CD14-positive monocyte (primary cell): ENCODE results near the gene IPMK. TPM values are rescaled to one million over a fixed set of nuclear protein-coding genes. Genes with fewer than 3 reads are reported as not detected.

Experiments
- DNase-seq, 3 donors: peaks; one replicate each; pipeline ENCODE4 v3.0.0-alpha.2; 2011 to 2022
- H2AFZ ChIP-seq: 2 replicates; pipeline ENCODE4 v1.6.0; 2012; ENCODE audit warnings: mild to moderate bottlenecking, low read depth, low read length, inconsistent platforms; ENCODE audit not compliant: insufficient read depth, poor library complexity, severe bottlenecking
- H3K27ac ChIP-seq, 2 donors: 1 replicate in 1 of 2; 2 replicates in 1 of 2; pipeline ENCODE4 v1.5.1; 2012 to 2013; ENCODE audit warnings: low read length in 2 of 2, control low read depth in 1 of 2, inconsistent platforms in 1 of 2, low read depth in 1 of 2, mild to moderate bottlenecking in 1 of 2
- H3K27me3 ChIP-seq, 2 donors: one replicate each; pipeline versions ENCODE4 v1.6.0 to v1.6.1; 2011 to 2013; ENCODE audit warnings: low read length in 2 of 2; ENCODE audit not compliant: control insufficient read depth in 2 of 2, insufficient read depth in 2 of 2
- H3K36me3 ChIP-seq, 2 donors: replicated peaks in 1 of 2; 1 replicate in 1 of 2; 2 replicates in 1 of 2; pipeline versions ENCODE4 v1.5.1 to v1.6.1; 2012 to 2013; ENCODE audit warnings: low read length in 2 of 2, control low read depth in 1 of 2, inconsistent platforms in 1 of 2, mild to moderate bottlenecking in 1 of 2; ENCODE audit not compliant: insufficient read depth in 2 of 2, control insufficient read depth in 1 of 2
- H3K4me1 ChIP-seq, 2 donors: 1 replicate in 1 of 2; 2 replicates in 1 of 2; pipeline versions ENCODE4 v1.5.1 to v1.6.1; 2012 to 2013; ENCODE audit warnings: low read length in 2 of 2, control low read depth in 1 of 2, inconsistent platforms in 1 of 2, mild to moderate bottlenecking in 1 of 2, moderate library complexity in 1 of 2; ENCODE audit not compliant: insufficient read depth in 2 of 2, control insufficient read depth in 1 of 2
- H3K4me2 ChIP-seq: replicated peaks from 2 replicates; pipeline ENCODE3; 2012; ENCODE audit warnings: low read length, moderate library complexity, mild to moderate bottlenecking; ENCODE audit not compliant: poor library complexity, severe bottlenecking; ENCODE audit errors: extremely low read depth
- H3K4me3 ChIP-seq, 3 experiments: fragments of 200-600 bp in 1 of 3; sonication (generic) in 1 of 3; replicated peaks in 1 of 3; 1 replicate in 2 of 3; 2 replicates in 1 of 3; pipeline ENCODE4 v1.5.1; 2011 to 2013; ENCODE audit warnings: low read length in 3 of 3, mild to moderate bottlenecking in 3 of 3, control low read depth in 2 of 3, low read depth in 2 of 3, inconsistent platforms in 1 of 3, moderate library complexity in 1 of 3
- H3K79me2 ChIP-seq: 2 replicates; pipeline ENCODE4 v1.6.0; 2012; ENCODE audit warnings: mild to moderate bottlenecking, control low read depth, inconsistent platforms, low read length, moderate library complexity; ENCODE audit not compliant: insufficient read depth
- H3K9ac ChIP-seq: 2 replicates; pipeline ENCODE4 v1.6.0; 2017; ENCODE audit warnings: low read length, mild to moderate bottlenecking; ENCODE audit not compliant: insufficient read depth, poor library complexity, severe bottlenecking
- H3K9me3 ChIP-seq, 2 donors: replicated peaks in 1 of 2; 1 replicate in 1 of 2; 2 replicates in 1 of 2; pipeline versions ENCODE4 v1.5.1 to v1.6.1; 2012 to 2013; ENCODE audit warnings: low read length in 2 of 2, control low read depth in 1 of 2; ENCODE audit not compliant: control insufficient read depth in 1 of 2, insufficient read depth in 1 of 2
- H4K20me1 ChIP-seq: 2 replicates; pipeline ENCODE4 v1.6.0; 2012; ENCODE audit warnings: mild to moderate bottlenecking, low read length, control low read depth, moderate library complexity; ENCODE audit not compliant: insufficient read depth
- H3K27ac Mint-ChIP-seq, 7 donors: one replicate each; pipeline ENCODE4 v1.8.0; 2020; ENCODE audit warnings: mild to moderate bottlenecking in 7 of 7, mixed read lengths in 7 of 7, moderate library complexity in 6 of 7, inconsistent platforms in 2 of 7
- H3K27me3 Mint-ChIP-seq, 3 donors: one replicate each; pipeline ENCODE4 v1.8.0; 2021 to 2022; ENCODE audit warnings: low read depth in 3 of 3, mild to moderate bottlenecking in 3 of 3, mixed read lengths in 3 of 3, moderate library complexity in 3 of 3, inconsistent platforms in 1 of 3
- H3K36me3 Mint-ChIP-seq, 2 donors: one replicate each; pipeline ENCODE4 v1.8.0; 2020; ENCODE audit warnings: mixed read lengths in 2 of 2, inconsistent platforms in 1 of 2, mild to moderate bottlenecking in 1 of 2
- H3K4me1 Mint-ChIP-seq: one replicate; pipeline ENCODE4 v1.8.0; 2020; ENCODE audit warnings: mild to moderate bottlenecking, mixed read lengths
- H3K4me3 Mint-ChIP-seq, 2 donors: one replicate each; pipeline ENCODE4 v1.8.0; 2020; ENCODE audit warnings: mild to moderate bottlenecking in 2 of 2, mixed read lengths in 2 of 2, moderate library complexity in 1 of 2
- H3K9me3 Mint-ChIP-seq, 7 donors: one replicate each; pipeline ENCODE4 v1.8.0; 2020 to 2022; ENCODE audit warnings: mixed read lengths in 7 of 7, mild to moderate bottlenecking in 6 of 7, moderate library complexity in 6 of 7, inconsistent platforms in 2 of 7
- CTCF ChIP-seq: fragments of 200-600 bp; IDR thresholded peaks from one replicate; pipeline ENCODE4 v1.8.0; 2022; ENCODE audit warnings: antibody characterized with exemption, mild to moderate bottlenecking
- WGBS: methylation state at CpG from one replicate; pipeline ENCODE4 v1.1.5; 2013; ENCODE audit warnings: missing lambda C conversion rate; ENCODE audit not compliant: insufficient coverage; 5-methylcytosine and 5-hydroxymethylcytosine counted together
- intact Hi-C, 2 donors: fragments of 100-400 bp; cut with micrococcal nuclease; formaldehyde crosslinking; loops; one replicate each; pipeline versions ENCODE4 v1.15.0 to v1.15.1; 2023
- polyA plus RNA-seq, 3 donors: library from polyadenylated mRNA; depleted of rRNA in 1 of 3; unstranded in 2 of 3; stranded (reverse) in 1 of 3; fragments of 300-500 nt in 2 of 3; fragments of >200 nt in 1 of 3; fragmentation: Illumina TruSeq in 2 of 3; gene quantifications; 1 replicate in 2 of 3; 2 replicates in 1 of 3; pipeline ENCODE4 v1.2.3, GENCODE V29; 2012 to 2021

Gene IPMK
- polyA plus RNA-seq, 3 donors = 6.1 to 10.9 (median 8.8) TPM

DNA sequence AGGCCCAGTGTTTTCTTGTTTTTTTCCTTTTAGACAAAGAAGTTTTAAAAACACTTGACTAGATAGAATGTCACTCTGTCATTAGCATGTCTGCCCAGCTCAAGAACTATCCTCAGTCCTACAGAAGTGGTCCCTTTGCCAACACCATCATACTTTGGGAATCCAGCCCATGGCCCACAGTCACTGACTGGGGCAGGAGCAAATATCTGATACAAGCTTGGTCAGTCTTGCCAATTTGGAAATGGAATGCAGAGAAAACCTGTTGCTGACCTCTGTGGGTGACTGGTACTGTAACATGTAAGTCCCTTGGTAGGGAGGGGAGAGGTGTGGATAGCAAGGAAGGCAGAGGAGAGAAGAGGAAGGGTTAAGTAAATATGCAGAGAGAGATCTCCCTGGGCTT, 47.8 kb downstream of the IPMK start:
- no peaks in the 10 kb centered on the region for H3K27me3 Mint-ChIP-seq
- Histone ChIP-seq H2AFZ (no peak overlapping the region), H3K9ac (no peak overlapping the region), H3K4me2 (no peak overlapping the region), H3K79me2 (peaks cover 6% of the 10 kb centered on the region), H3K27me3 (no peaks in the 10 kb centered on the region), H3K9me3 (no peaks in the 10 kb centered on the region), H3K27ac (no peak overlapping the region), H3K4me3 (no peak overlapping the region), H4K20me1 (peaks cover 85% of the 10 kb centered on the region), H3K36me3 (peaks cover 28 to 70% of the 10 kb centered on the region in 2 donors), H3K4me1 (no peaks in the 10 kb centered on the region)
- H3K36me3 Mint-ChIP-seq = peaks cover 51 to 63% of the 10 kb centered on the region in 2 donors
- no peak overlapping the region for H3K4me3 Mint-ChIP-seq
- TF ChIP-seq CTCF = no peak
- H3K4me1 Mint-ChIP-seq = no peaks in the 10 kb centered on the region
- intact Hi-C loops = no loop called here
- no peak for DNase-seq
- peak overlapping the region in 1 of 7 donors; percentile 33 for H3K27ac Mint-ChIP-seq
- H3K9me3 Mint-ChIP-seq = no peaks in the 10 kb centered on the region

DNA sequence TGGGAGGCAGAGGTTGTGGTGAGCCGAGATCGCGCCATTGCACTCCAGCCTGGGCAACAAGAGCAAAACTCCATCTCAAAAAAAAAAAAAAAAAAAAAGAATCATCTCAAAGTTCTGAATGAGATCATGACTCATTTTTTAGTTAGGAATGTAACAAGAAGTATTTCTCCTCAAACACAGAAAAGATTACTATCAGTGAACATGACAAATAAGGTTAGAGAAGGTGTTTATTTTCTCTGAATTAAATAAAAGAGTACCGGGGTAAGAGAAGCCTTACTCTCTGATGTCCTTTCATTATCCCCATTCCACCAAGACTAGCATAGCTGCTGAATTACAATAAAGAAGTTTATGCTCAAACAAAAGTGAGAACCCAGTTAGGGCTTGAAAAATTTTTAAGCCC, 50.1 kb downstream of the IPMK start:
- TF ChIP-seq CTCF = no peak
- no peak overlapping the region for H3K9ac ChIP-seq
- no peak overlapping the region for H3K4me3 ChIP-seq
- no peak overlapping the region for H3K4me2 ChIP-seq
- Mint-ChIP-seq H3K4me1 (no peaks in the 10 kb centered on the region), H3K4me3 (no peak overlapping the region), H3K27ac (peak overlapping the region in 1 of 7 donors; percentile 17), H3K27me3 (no peaks in the 10 kb centered on the region), H3K9me3 (peaks cover 0 to 5% (median 0%) of the 10 kb centered on the region in 7 donors), H3K36me3 (peaks cover 51 to 71% of the 10 kb centered on the region in 2 donors)
- no peak overlapping the region for H2AFZ ChIP-seq
- no peaks in the 10 kb centered on the region for H3K9me3 ChIP-seq
- intact Hi-C loops = no loop called here
- peaks cover 31 to 76% of the 10 kb centered on the region in 2 donors for H3K36me3 ChIP-seq
- peak overlapping the region in 1 of 2 donors; percentile 0 for H3K27ac ChIP-seq
- no peaks in the 10 kb centered on the region for H3K4me1 ChIP-seq
- peaks cover 82% of the 10 kb centered on the region for H4K20me1 ChIP-seq
- peaks cover 6% of the 10 kb centered on the region for H3K79me2 ChIP-seq
- no CpG with 5 or more reads among the region's 4 CpGs for WGBS
- no peaks in the 10 kb centered on the region for H3K27me3 ChIP-seq
- no peak for DNase-seq
